ENCODE measurements around the gene DNA2. TPM values are rescaled to one million over a fixed set of nuclear protein-coding genes. Genes with fewer than 3 reads are reported as not detected.

Gene DNA2
- total RNA-seq, 1 experiment from 2014 or later = 43.4 TPM

DNA sequence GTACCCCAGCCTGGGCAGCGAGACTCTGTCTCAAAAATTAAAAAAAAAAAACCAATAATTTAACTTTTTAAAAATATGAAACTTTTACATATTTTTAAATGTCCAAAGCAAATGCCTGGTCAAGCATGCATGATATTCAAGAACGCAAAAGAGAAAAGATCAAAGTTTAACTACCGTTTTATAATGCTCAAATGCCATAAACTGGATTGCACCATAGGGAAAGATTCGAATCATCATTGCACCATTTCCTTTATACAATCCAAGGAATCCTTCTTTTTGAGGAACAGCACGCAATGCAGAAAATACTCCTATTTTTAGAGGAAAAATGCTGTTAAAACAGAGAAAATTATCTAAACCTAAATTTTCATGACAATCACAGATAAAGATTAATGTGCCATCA lies 34.6 kb upstream of the DNA2 start:
- no peak overlapping the region for H3K18ac ChIP-seq (ENCODE audit: insufficient read length, low read depth, low read length)
- TF ChIP-seq, protein P1, sequence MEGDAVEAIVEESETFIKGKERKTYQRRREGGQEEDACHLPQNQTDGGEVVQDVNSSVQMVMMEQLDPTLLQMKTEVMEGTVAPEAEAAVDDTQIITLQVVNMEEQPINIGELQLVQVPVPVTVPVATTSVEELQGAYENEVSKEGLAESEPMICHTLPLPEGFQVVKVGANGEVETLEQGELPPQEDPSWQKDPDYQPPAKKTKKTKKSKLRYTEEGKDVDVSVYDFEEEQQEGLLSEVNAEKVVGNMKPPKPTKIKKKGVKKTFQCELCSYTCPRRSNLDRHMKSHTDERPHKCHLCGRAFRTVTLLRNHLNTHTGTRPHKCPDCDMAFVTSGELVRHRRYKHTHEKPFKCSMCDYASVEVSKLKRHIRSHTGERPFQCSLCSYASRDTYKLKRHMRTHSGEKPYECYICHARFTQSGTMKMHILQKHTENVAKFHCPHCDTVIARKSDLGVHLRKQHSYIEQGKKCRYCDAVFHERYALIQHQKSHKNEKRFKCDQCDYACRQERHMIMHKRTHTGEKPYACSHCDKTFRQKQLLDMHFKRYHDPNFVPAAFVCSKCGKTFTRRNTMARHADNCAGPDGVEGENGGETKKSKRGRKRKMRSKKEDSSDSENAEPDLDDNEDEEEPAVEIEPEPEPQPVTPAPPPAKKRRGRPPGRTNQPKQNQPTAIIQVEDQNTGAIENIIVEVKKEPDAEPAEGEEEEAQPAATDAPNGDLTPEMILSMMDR (conservative IDR thresholded peaks at IDR 0.05) = no peak
- H3K9ac ChIP-seq (ENCODE audit: extremely low read depth, insufficient read length, low read length) = no peak overlapping the region
- Mint-ChIP-seq H3K36me3 (ENCODE audit: insufficient read depth in 1 of 3, low read depth in 3 of 3) (peaks cover 3 to 15% (median 4%) of the 10 kb centered on the region in 3 experiments; a peak in 4 of 7 replicates), H3K4me3 (no peak overlapping the region), H3K27me3 (ENCODE audit: low read depth) (no peaks in the 10 kb centered on the region), H3K4me1 (peaks cover 0 to 3% of the 10 kb centered on the region in 2 experiments; a peak in 1 of 4 replicates), H3K27ac (no peak overlapping the region), H3K9me3 (no peaks in the 10 kb centered on the region)
- H2BK20ac ChIP-seq (ENCODE audit: low read depth, low read length, poor library complexity, severe bottlenecking) = no peak overlapping the region
- DNase-seq = no peak
- no peak overlapping the region for H2BK120ac ChIP-seq (ENCODE audit: low read depth, low read length, poor library complexity, severe bottlenecking)
- no peak overlapping the region for H2AK5ac ChIP-seq (ENCODE audit: insufficient read length, low read length)
- H4K91ac ChIP-seq (ENCODE audit: insufficient read length, low read depth, low read length) = no peak overlapping the region
- H3T11ph ChIP-seq (ENCODE audit: low read length) = no peak overlapping the region
- no peak overlapping the region for H3K56ac ChIP-seq (ENCODE audit: insufficient read length, low read depth, low read length)
- H3K14ac ChIP-seq (ENCODE audit: insufficient read depth, low read length) = no peak overlapping the region
- H3K9me3 ChIP-seq (ENCODE audit: control insufficient read depth, low read depth, low read length) = no peaks in the 10 kb centered on the region
- no peak overlapping the region for H2BK15ac ChIP-seq (ENCODE audit: low read depth, low read length)
- H3K27ac ChIP-seq (ENCODE audit: insufficient read length, low read depth, low read length) = no peak overlapping the region
- no peak overlapping the region for H4K8ac ChIP-seq (replicated peaks; ENCODE audit: insufficient read length, low read depth, low read length)
- no peaks in the 10 kb centered on the region for H4K20me1 ChIP-seq (ENCODE audit: control insufficient read depth, insufficient read depth, insufficient read length)
- H3K23ac ChIP-seq (ENCODE audit: insufficient read length, low read depth, low read length) = no peak overlapping the region
- no peaks in the 10 kb centered on the region for H3K4me1 ChIP-seq (ENCODE audit: insufficient read depth, low read length)
- no peak overlapping the region for H3K4me2 ChIP-seq (ENCODE audit: insufficient read depth, insufficient read length, low read length)
- H2AFZ ChIP-seq (ENCODE audit: low read length) = no peak overlapping the region
- H3K27me3 ChIP-seq (ENCODE audit: insufficient read depth, low read length) = no peaks in the 10 kb centered on the region
- no peaks in the 10 kb centered on the region for H3K79me2 ChIP-seq (ENCODE audit: insufficient read depth, low read length)
- no peak overlapping the region for H4K5ac ChIP-seq (ENCODE audit: insufficient read length, low read depth, low read length)
- H3K4ac ChIP-seq (ENCODE audit: low read depth, low read length) = no peak overlapping the region
- H3K79me1 ChIP-seq (ENCODE audit: insufficient read depth, low read depth, low read length, poor library complexity, severe bottlenecking) = no peaks in the 10 kb centered on the region
- no peak overlapping the region for H2BK12ac ChIP-seq (ENCODE audit: insufficient read length, low read depth, low read length)
- no peaks in the 10 kb centered on the region for H3K23me2 ChIP-seq (ENCODE audit: insufficient read length, low read depth, low read length, poor library complexity, severe bottlenecking)
- no CpG with 5 or more reads among the region's 5 CpGs for WGBS (ENCODE audit: extremely low coverage, insufficient read length, low lambda C conversion rate)
- H2BK5ac ChIP-seq (ENCODE audit: insufficient read length, low read length) = no peak overlapping the region

All from H9 (cell line).